C4-2B (cell line): ENCODE measurements around the gene ULK1.

Experiments used
- CTCF ChIP-seq: fragments of 450-650 bp; conservative IDR thresholded peaks from 2 replicates; pipeline ENCODE4 v1.5.1; 2017; ENCODE audit warnings: mild to moderate bottlenecking
- ZFX ChIP-seq: fragments of 450-650 bp; IDR thresholded peaks from 2 replicates; pipeline ENCODE4 v1.6.1; 2017

GRCh38 chr12:131965073-131965472 is 70.7 kb downstream of the ULK1 start:
- TF ChIP-seq CTCF: no peak
- no peak for TF ChIP-seq ZFX
